Activated naive CD4-positive, alpha-beta T cell treated with anti-CD3 and anti-CD28 coated beads, Interleukin-2, amount 50 U/mL, for 16 hours (primary cell): ENCODE measurements around the gene UBASH3B.
A peak's percentile ranks its signal among the peaks of the same experiment; 100 is the strongest.
"Not testable (repeated sequence)": the region's sequence is repeated elsewhere in the genome, so short reads cannot be mapped to it uniquely, and the experiment has no call there.

Experiments
- DNase-seq: peaks from one replicate; pipeline ENCODE4 v3.0.0-alpha.2; 2020

The UBASH3B gene

DNA sequence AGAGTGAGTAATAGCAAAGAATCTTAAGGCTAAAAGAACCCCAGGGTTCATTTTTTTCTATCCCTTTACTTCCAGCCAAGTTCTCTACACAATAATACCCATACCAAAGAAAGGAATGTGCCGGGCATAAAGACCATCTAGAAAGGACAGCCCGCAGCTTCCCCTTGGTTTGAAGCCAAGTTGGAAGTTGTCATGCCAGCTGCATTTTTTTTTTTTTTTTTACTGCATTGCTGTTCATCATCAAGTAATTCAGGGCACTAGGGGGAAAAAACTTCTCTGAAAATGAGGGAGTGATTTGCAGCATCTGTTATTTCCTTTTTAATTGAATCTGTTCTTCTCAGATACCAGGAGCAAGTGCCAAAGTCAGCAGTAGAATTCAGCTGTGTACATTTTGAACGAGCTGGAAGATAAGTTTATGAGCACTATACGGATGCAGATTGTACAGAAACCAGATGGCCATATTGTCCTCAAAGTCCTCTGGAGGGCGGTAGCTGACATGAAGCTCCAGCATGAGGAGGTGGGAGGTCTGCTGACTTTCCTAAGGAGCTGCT, 56.4 kb downstream of the UBASH3B start:
- no peak for DNase-seq

GRCh38 chr11:122714004-122714403, 58.5 kb downstream of the UBASH3B start:
- no peak for DNase-seq

- no peak for DNase-seq
These were observed 59.0 kb downstream of the UBASH3B start for GRCh38 chr11:122714484-122714883.

DNA sequence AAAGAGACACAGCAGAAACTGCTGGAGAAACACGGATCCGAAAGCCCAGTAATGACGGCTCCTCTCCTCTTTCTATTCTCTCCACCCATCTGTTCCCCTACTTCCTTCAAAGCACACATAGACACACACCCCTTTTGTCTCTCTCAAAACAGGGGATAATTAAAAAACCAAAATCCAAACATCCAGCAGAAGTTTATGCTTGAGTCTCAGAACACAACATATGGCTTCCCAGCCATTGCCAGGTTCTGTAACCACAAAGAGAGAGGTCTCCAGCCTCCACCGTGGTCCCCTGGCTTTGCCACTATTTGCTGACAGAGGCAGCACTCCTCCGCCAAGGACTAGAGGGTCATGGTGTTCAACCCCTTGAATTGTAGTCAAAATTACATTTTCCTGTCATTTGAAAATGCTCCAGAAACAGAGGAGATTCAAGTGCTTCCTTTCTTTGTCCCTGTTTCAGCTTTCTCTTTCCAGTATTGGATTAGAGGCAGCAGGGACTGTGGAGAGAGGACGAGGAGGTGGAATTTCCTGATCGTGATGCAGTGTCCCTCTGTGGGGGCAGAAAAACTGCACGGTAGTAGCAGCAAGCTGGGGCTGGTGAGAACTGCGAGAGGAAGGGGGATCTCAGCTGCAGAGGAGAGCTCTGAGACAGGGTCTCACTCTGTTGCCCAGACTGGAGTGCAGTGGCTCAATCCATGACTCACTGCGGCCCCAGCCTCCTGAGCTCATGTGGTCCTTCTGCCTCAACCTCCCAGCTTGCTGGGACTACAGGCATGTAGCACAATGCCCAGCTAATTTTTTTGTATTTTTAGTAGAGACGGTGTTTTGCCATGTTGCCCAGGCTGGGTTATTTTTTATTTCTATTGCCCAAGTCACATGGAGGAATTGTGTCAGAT, 60.3 kb downstream of the UBASH3B start:
- no peak for DNase-seq

DNA sequence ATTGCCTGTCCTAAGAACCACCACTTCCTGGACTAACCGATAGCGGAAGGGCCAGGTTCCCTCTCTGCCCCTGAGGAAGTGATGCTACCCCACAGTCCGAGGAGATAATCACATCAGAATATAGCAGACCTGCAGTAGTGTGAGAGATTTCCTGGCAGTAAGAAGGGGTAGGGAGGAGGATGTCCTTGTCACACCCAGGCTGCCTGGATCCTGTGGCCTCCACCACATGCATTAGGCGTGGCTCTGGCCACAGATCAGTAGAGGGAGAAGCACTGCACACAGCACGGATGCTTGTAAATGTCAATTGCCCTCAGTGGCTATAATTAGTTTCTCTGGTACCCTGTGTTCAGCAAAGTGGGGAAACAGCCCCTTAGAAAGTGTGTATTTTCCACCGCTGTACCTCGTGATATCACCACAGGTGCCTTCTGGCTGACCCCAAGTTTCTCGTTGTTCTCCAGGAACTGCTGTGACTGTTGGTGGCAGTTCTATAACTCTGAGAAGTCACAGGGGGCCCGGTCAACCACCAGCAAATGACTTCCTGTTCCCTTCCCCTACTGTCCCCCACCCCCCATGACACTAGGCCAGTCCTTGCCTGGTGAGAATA, 61.8 kb downstream of the UBASH3B start:
- no peak for DNase-seq

GRCh38 chr11:122720107-122720881, 64.8 kb downstream of the UBASH3B start:
- DNase-seq: no peak

DNA sequence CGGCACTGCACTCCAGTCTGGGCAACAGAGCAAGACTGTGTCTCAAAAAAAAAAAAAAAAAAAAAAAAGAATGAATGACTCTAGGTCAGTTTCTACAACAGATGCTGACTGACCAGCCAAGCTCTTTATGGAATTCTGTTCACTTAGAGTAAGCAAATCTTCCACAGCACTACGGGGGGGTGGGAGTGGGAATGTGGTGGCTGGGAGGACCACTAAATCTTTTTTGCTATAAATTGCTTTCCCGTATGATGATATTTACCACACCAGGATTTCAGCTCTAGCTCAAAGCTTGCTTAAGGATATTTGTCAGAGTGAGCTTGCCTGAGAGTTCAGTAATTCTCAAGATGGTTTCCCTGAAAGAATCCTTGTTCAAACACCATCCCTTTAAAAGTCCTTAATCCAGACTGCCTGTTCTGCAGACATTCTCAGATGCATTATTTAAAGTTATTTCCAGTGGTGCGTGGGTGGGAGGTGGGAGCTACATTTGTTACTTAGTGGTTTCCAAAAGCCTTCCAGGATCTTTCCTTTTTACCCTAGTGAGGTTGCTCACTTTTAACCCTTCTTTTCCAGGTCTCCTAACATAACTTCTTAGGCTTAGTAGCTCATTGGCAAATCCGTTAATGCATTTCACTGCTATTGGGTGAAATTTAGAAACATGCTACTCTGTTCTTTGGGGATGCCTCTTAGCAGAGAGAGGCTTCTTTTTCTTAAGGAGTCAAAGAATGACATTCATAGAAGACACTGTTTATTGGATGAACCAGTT, 65.9 kb downstream of the UBASH3B start:
- DNase-seq: no peak

DNA sequence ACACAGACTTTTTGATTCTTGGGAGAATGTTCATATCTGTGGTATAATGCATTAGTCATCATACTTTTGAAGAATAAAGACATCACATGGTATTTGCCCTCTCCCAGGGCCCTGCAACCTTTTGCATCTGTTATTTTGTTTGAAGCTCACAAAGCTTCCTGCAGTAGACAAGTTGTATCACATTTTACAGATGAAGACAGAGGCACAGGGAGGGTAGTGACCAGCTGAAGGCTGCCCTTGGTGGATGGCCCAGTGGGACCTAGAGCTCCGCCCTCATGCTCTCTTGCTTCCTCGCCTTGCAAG, 66.4 kb downstream of the UBASH3B start:
- no peak for DNase-seq

DNA sequence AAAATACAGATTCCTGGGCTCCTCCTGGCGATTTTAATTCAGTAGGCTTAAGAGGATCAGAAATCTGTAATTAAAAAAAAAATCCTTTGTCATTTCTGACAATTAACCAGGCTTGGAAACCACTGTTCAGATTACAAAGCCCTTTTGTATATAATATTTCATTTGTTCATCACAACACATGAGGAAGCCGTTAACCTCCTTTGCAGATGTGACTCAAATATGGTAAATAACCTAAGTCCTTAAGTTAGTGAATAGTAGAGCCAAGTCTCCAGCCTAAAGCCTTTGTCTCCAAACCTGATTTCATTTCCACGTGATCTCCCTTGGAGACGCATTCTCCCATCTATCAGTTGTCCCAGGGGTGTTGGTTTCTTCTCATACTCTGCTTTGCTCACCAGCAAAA, 67.6 kb downstream of the UBASH3B start:
- no peak for DNase-seq

- DNase-seq: no peak
These were observed 68.1 kb downstream of the UBASH3B start for GRCh38 chr11:122723576-122723975.

- DNase-seq: no peak
These were observed 69.0 kb downstream of the UBASH3B start for GRCh38 chr11:122724520-122724919.

DNA sequence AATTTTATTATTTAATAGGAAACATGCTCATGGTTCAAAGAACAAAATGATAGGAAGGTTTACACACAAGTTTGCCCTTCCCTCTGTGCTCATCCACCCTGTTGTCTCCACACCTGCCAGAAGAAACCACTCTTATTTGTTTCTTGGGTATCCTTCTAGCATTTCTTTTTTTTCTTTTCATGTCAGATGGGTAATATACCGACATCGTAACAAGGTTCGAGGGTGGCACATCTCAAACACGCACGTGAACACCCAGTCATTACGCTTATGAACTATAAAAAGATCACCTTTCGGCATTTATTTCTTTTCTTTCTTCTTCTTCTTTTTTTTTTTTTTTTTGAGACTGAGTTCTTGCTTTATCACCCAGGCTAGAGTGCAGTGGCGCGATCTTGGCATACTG, 70.5 kb downstream of the UBASH3B start:
- DNase-seq: no peak

GRCh38 chr11:122727101-122727929, 71.8 kb downstream of the UBASH3B start:
- peak; percentile 40 for DNase-seq

- DNase-seq: no peak
These were observed 73.0 kb downstream of the UBASH3B start for GRCh38 chr11:122728561-122728960.

- DNase-seq: no peak
These were observed 73.6 kb downstream of the UBASH3B start for GRCh38 chr11:122729139-122729538.

DNA sequence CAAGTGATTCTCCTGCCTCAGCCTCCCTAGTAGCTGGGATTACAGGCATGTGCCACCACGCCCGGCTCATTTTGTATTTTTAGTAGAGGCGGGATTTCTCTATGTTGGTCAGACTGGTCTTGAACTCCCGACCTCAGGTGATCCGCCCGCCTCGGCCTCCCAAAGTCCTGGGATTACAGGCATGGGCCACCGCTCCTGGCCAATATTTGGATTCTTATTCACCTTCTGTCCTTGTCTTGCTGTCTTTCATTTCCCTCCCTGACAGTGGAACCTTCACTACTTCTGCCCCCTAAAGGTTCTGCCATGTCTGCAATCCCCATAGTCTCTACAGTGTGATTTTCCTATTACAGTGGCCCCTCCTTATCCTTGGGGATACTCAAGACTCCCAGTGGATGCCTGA, 75.2 kb downstream of the UBASH3B start:
- DNase-seq: not testable (repeated sequence)

- DNase-seq: no peak
These were observed 76.0 kb downstream of the UBASH3B start for GRCh38 chr11:122731500-122731913.

GRCh38 chr11:122732342-122733315, 77.1 kb downstream of the UBASH3B start:
- no peak for DNase-seq

GRCh38 chr11:122733318-122733717, 77.8 kb downstream of the UBASH3B start:
- DNase-seq: no peak

GRCh38 chr11:122734848-122735496, 79.5 kb downstream of the UBASH3B start:
- DNase-seq: no peak
